ENCODE measurements around the gene ALOX12.

DNA sequence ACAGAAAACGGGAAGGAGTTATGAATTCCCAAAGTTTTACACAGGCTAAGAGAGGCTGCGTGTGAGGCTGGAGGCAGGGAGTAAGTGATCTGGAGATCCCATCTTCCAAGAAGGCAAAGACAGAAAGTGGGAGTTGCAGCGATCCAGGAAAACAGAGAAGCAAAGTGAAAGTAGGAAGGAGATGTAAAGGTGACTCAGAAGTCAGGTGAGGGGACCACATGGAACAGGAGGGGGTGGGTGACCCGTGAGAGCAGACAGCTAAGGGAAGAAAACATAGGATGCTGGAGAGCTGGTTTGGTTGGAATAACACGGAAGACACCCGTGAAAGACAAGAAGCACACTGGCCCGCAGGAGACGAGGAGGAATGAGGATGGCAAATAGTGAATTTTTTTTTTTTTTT lies 1.3 kb downstream of the ALOX12 start:
- TF ChIP-seq, protein P1, sequence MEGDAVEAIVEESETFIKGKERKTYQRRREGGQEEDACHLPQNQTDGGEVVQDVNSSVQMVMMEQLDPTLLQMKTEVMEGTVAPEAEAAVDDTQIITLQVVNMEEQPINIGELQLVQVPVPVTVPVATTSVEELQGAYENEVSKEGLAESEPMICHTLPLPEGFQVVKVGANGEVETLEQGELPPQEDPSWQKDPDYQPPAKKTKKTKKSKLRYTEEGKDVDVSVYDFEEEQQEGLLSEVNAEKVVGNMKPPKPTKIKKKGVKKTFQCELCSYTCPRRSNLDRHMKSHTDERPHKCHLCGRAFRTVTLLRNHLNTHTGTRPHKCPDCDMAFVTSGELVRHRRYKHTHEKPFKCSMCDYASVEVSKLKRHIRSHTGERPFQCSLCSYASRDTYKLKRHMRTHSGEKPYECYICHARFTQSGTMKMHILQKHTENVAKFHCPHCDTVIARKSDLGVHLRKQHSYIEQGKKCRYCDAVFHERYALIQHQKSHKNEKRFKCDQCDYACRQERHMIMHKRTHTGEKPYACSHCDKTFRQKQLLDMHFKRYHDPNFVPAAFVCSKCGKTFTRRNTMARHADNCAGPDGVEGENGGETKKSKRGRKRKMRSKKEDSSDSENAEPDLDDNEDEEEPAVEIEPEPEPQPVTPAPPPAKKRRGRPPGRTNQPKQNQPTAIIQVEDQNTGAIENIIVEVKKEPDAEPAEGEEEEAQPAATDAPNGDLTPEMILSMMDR (IDR thresholded peaks at IDR 0.05), result no peak
- no peak for TF ChIP-seq EP300 (IDR thresholded peaks at IDR 0.05)

All from esophagus muscularis mucosa (tissue), 3 donors.